ENCODE results near the gene THPO.

DNA sequence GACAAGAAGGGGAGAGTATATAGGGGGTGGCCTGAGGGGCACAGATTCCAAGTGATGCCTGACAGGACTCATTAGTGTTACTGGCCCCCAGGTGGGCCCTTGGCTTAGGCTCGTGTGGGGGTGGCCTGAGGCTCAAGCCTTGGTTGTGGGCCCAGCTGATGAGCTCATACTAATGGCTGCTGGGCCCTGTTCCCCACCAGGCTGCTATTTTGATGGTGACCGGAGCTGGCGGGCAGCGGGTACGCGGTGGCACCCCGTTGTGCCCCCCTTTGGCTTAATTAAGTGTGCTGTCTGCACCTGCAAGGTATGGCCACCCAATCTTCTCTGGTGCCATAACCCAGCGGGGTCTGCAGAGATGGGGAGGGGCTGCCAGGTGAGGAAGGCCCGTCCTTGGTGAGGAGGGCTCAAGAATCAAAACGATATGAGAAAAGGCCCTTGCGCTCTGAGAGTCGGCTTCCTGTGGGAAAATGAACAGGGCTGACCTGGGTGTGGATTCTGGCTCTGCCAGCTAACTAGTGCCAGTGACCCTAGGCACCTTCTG, 9.2 kb upstream of the THPO start:
- TF ChIP-seq ADNP (tag; IDR thresholded peaks at IDR 0.05), result no peak
- no peak for TF ChIP-seq CBX5 (IDR thresholded peaks at IDR 0.05; ENCODE audit: borderline replicate concordance, low read depth)
- TF ChIP-seq, protein P1, sequence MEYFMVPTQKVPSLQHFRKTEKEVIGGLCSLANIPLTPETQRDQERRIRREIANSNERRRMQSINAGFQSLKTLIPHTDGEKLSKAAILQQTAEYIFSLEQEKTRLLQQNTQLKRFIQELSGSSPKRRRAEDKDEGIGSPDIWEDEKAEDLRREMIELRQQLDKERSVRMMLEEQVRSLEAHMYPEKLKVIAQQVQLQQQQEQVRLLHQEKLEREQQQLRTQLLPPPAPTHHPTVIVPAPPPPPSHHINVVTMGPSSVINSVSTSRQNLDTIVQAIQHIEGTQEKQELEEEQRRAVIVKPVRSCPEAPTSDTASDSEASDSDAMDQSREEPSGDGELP (CRISPR knock-in tag; IDR thresholded peaks at IDR 0.05; ENCODE audit: borderline replicate concordance), result no peak
- no peak for TF ChIP-seq PCBP1 (IDR thresholded peaks at IDR 0.05; ENCODE audit: low read depth, low read length, poor library complexity, severe bottlenecking)
- no peak for TF ChIP-seq ZNF586 (CRISPR knock-in tag; conservative IDR thresholded peaks at IDR 0.05)
- no peak for TF ChIP-seq ZNF143 (CRISPR knock-in tag; IDR thresholded peaks at IDR 0.05)
- no peak for TF ChIP-seq SNRNP70 (optimal IDR thresholded peaks at IDR 0.05; ENCODE audit: low read depth, low read length)
- no peak for TF ChIP-seq ZNF589 (CRISPR knock-in tag; IDR thresholded peaks at IDR 0.05; ENCODE audit: low read depth)
- no peak for TF ChIP-seq MCM7 (IDR thresholded peaks at IDR 0.05)
- no peak for TF ChIP-seq POLR2A (conservative IDR thresholded peaks at IDR 0.05)
- TF ChIP-seq LCOR (CRISPR knock-in tag; IDR thresholded peaks at IDR 0.05), result no peak
- no peak for TF ChIP-seq RBBP5 (IDR thresholded peaks at IDR 0.05; ENCODE audit: borderline replicate concordance, insufficient read depth, low read length, poor library complexity, severe bottlenecking)

All from K562 (cell line).